ENCODE data around the gene SKI.
A peak's percentile ranks its signal among the peaks of the same experiment; 100 is the strongest.

Gene SKI

DNA sequence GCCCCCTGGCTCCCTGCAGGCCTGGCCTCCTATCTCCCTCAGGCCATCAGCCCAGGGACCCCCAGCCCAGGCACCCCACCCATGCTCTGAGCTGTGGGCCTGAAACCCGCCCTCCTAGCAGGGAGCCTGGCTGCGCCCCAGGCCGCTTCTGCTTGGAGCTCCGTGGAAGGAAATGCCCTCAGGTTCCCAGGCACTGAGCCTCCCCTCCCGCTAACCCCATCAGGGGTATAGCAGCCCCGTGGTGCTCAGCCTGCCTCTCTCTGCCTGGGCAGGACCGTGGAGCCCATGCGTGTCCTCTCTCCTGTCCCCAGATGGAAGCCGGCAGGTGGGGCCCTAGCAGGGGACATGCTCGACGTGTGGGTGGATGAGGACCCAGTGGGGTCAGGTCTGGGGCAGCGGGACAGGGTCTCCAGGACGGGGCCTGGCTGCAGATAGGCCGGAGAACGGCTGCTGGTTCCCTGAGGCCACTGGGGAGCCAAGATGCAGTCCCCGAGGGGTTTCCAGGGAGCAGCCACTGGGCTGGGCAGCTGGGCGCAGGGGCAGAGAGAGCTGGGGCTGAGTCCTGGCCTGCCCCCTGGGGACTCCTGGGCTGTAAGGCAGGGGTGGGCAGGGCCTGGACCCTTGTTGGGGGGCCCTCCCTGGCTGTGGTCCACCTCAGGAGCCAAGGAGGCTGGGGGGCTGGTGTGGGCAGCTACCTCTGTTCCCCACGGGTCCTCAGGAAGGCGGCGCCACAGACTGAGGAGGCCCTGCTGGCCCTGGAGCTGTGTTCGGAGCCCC is 87.7 kb downstream of the SKI start:
- no peaks in the 10 kb centered on the region for H3K9me3 ChIP-seq (ENCODE audit: control insufficient read depth, low read length)
- no peaks in the 10 kb centered on the region for H3K36me3 ChIP-seq (ENCODE audit: control insufficient read depth, insufficient read depth, low read length)
- WGBS, 2 experiments (ENCODE audit: insufficient coverage in 2 of 2) = 90 to 91% methylated on average over 18 to 21 of the region's 21 CpGs
- peak overlapping the region; percentile 79 for H3K27ac ChIP-seq (ENCODE audit: low read depth, low read length, severe bottlenecking)
- no peak overlapping the region for H3K4me3 ChIP-seq (ENCODE audit: extremely low read depth, insufficient read depth, low read length, poor library complexity, severe bottlenecking)
- peaks cover 48% of the 10 kb centered on the region for H3K4me1 ChIP-seq (ENCODE audit: control insufficient read depth, insufficient read depth, low read length, poor library complexity, severe bottlenecking)

DNA sequence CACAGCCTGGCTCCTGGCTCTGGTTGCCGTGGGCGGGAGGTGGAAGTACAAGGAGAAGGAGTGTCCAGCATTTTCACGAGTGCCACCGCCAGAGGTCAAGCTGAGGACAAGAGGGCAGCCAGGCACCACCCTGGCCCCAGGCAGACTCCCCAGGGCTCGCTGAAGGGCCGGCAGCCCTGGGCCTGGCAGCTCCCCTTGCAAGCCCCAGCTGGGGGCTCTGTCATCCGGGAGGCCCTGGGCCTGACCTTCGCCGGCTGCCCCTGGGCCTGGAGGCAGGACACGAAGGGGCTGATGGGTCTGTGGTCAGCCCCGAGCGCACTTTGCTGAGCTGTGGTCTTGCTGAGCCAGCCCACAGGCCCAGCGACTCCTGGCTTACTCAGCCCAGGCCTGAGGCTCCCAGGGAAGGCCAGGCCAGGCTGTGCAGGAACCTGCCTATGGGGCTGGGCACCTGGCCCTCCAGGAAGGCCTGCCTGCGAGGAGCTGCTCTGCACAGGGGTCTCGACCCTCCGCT is 88.4 kb downstream of the SKI start:
- H3K9me3 ChIP-seq (ENCODE audit: control insufficient read depth, low read length) = no peaks in the 10 kb centered on the region
- no peak overlapping the region for H3K4me3 ChIP-seq (ENCODE audit: extremely low read depth, insufficient read depth, low read length, poor library complexity, severe bottlenecking)
- peak overlapping the region; percentile 79 for H3K27ac ChIP-seq (ENCODE audit: low read depth, low read length, severe bottlenecking)
- no peaks in the 10 kb centered on the region for H3K36me3 ChIP-seq (ENCODE audit: control insufficient read depth, insufficient read depth, low read length)
- 86 to 87% methylated on average over 16 of the region's 16 CpGs for WGBS, 2 experiments (ENCODE audit: insufficient coverage in 2 of 2)
- H3K4me1 ChIP-seq (ENCODE audit: control insufficient read depth, insufficient read depth, low read length, poor library complexity, severe bottlenecking) = peaks cover 49% of the 10 kb centered on the region

DNA sequence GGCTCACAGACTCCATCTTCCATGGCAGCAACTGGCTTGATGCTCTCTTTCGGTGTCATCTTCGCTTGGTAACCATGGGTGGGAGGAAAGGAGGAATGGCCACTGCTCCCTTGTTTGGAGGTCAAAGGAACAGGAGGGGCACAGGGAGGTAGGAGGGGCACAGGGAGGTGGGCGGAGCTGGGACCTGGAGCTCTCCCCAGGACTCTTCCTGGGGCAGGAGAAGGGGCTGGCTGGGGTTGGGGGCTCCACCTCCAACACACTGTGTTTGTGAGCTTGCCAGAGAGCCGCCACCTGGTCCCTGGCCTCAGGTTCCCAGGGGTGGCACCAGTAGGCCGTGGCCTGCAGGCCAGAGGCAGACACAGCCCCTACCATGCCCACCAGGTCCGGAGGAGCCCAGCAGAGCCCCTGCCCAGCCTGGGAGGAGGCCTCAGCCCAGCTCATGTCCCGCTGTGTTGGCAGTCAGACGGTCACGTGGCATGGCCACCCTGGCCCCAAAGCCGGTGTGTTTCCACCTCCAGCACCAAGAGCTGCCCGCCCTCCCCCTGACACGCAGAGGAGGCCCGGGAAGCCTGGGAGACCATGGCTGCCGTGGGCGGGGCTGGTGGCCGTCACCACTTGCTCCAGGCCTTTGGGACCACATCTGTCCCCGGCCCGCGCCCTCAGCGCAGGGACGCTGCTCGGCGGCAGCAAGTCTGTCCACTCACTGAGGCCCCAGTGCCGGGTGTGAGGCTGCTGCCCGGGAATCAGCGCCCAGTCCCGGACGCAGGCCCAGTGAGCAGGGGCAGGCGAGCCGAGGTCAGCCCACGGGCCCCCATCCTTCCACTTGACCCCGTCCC is 89.3 kb downstream of the SKI start:
- H3K36me3 ChIP-seq (ENCODE audit: control insufficient read depth, insufficient read depth, low read length) = no peaks in the 10 kb centered on the region
- H3K4me1 ChIP-seq (ENCODE audit: control insufficient read depth, insufficient read depth, low read length, poor library complexity, severe bottlenecking) = peaks cover 50% of the 10 kb centered on the region
- peak overlapping the region; percentile 79 for H3K27ac ChIP-seq (ENCODE audit: low read depth, low read length, severe bottlenecking)
- no peak overlapping the region for H3K4me3 ChIP-seq (ENCODE audit: extremely low read depth, insufficient read depth, low read length, poor library complexity, severe bottlenecking)
- no peaks in the 10 kb centered on the region for H3K9me3 ChIP-seq (ENCODE audit: control insufficient read depth, low read length)
- 92 to 94% methylated on average over 29 to 32 of the region's 32 CpGs for WGBS, 2 experiments (ENCODE audit: insufficient coverage in 2 of 2)

DNA sequence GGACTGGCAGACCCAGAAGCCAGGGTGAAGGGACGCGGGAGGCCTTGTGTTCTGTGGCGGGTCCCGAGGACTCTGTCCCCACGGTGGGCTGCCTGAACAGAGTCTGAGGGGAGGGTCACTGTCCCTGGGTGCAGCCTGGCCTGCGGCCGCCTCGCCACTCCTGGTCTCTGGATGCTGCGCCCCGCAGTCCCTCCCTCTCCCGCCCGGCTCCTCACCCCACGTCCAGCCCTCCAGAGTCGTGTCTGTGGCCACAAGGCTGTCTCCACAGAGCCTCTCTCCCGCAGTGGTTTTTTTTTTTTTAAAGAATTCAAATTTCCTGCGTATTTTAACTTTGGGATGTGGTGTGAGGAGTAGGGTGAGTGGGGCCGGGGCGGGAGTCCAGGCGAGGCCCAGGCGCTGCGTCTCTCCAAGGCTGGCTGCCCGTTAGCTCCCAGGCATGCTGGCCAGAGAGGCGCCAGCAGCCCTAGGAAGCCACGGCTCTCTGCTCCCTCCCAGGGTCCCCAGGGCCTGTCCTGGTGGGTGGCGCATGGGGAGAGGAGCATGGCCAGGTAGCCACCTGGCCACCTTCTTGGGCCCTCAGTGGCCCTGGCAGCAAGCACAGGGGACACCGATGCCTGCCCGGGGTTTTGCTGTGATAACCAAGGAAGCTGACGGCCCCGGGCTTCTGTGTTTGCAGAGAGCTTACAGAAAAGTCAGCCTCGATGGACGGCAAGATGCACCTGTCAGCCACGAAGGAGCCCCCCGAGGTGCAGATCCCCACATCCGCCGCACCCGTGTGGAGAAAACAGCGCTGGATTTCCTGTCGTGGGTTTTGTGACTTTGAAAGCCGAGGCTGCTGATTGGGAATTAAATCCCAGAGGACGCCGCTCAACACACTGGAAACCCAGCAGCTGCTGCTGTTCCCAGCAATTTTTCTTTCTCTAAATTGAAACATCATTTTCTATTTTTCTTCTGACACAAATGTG is 90.5 kb downstream of the SKI start:
- no peaks in the 10 kb centered on the region for H3K9me3 ChIP-seq (ENCODE audit: control insufficient read depth, low read length)
- 91 to 92% methylated on average over 32 to 38 of the region's 41 CpGs for whole genome bisulfite sequencing, 2 experiments (ENCODE audit: insufficient coverage in 2 of 2)
- H3K36me3 ChIP-seq (ENCODE audit: control insufficient read depth, insufficient read depth, low read length) = no peaks in the 10 kb centered on the region
- no peak overlapping the region for H3K4me3 ChIP-seq (ENCODE audit: extremely low read depth, insufficient read depth, low read length, poor library complexity, severe bottlenecking)
- no peak overlapping the region for H3K27ac ChIP-seq (ENCODE audit: low read depth, low read length, severe bottlenecking)
- H3K4me1 ChIP-seq (ENCODE audit: control insufficient read depth, insufficient read depth, low read length, poor library complexity, severe bottlenecking) = peaks cover 44% of the 10 kb centered on the region

DNA sequence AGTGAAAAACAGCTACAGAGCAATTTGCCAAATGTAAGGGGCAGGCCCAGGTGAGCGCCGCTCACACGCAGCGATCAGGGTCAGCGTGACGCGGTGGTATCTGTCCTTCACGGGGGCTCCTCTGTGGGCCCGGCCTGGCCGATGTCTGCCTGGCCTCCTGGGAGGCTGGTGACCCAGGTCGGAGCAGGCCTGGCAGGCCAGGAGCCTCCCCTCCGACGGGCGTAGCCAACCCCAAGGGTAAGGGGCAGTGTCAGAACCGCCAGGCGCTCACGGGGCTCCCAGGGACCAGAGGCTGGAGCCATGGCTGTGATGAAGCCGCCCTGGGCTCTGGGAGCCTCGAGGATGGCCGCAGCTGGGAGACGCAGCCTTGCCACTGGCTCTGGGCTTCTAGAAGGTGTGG is 91.2 kb downstream of the SKI start:
- Histone ChIP-seq H3K27ac (ENCODE audit: low read depth, low read length, severe bottlenecking) (no peak overlapping the region), H3K4me1 (ENCODE audit: control insufficient read depth, insufficient read depth, low read length, poor library complexity, severe bottlenecking) (peaks cover 40% of the 10 kb centered on the region)
- WGBS, 2 experiments (ENCODE audit: insufficient coverage in 2 of 2) = 95 to 96% methylated on average over 16 to 21 of the region's 21 CpGs

DNA sequence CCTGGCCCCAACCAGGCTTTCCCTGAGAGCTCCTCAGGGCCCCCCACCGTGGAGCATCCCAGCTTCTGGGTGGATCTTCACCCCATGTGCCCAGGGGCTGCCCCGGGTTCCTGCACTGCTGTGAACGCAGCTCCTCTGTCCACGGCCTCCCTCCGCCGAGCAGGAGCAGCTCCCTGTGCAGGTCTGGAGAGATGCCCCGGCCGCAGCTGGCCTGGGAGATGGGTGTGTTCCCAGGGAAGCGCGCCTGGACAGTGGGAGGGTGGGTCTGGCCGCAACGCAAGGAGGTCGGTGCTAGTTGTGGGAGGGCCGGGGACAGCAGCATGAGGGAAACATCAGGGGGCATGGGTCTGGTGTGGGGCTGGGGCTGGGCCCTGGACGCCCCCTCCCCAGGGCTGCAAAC is 91.9 kb downstream of the SKI start:
- Histone ChIP-seq H3K36me3 (ENCODE audit: control insufficient read depth, insufficient read depth, low read length) (no peaks in the 10 kb centered on the region), H3K4me1 (ENCODE audit: control insufficient read depth, insufficient read depth, low read length, poor library complexity, severe bottlenecking) (peaks cover 40% of the 10 kb centered on the region), H3K27ac (ENCODE audit: low read depth, low read length, severe bottlenecking) (no peak overlapping the region), H3K9me3 (ENCODE audit: control insufficient read depth, low read length) (no peaks in the 10 kb centered on the region), H3K4me3 (ENCODE audit: extremely low read depth, insufficient read depth, low read length, poor library complexity, severe bottlenecking) (no peak overlapping the region)
- WGBS, 2 experiments (ENCODE audit: insufficient coverage in 2 of 2) = 81 to 91% methylated on average over 11 to 13 of the region's 15 CpGs

More for the DNA sequence above, 91.2 kb downstream of the SKI start:
- Histone ChIP-seq H3K4me3 (ENCODE audit: extremely low read depth, insufficient read depth, low read length, poor library complexity, severe bottlenecking) (no peak overlapping the region), H3K9me3 (ENCODE audit: control insufficient read depth, low read length) (no peaks in the 10 kb centered on the region), H3K36me3 (ENCODE audit: control insufficient read depth, insufficient read depth, low read length) (no peaks in the 10 kb centered on the region)

DNA sequence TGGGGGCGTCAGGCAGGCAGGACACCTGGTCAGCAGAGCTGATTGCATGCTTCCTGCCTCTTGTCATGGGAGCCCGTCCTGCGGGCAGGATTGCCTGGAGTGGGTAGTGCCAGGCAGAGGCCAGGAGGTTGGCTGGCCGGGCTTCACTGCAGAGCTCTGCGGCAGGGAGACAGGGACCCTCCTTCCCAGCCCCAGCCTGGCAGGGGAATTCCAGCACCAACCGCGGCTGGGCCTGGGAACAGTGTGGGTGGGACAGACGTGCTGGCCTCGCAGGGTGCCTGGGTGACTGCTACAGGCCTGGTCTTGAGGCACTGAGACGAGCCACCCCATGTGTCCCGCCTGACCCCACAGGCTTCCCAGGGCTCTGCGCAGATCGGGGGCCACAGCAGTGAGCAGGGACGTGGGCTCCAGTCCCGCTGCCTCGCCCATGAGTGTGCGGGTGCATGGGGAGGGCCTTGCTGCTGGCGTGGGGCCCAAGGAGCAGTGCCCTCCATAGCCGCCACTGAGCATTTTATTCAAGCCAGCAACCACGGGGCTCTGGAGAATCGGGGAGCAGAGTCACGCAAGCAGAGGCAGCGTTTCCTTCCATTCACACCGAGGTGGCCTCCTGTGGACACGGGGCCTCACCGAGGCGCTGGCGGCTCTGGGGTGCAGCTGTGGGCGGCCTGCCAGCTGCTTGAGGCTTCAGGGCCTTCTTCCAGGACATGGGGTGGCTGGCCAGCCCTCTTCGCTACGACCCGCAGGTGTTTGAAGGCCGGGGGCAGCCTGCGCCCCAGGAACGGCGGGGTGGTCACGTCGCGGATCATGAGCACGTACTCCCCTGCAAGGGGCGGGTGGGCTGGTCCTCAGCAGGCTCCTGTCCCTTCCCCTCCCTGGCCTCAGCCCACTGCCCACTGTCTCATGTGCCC is 92.9 kb downstream of the SKI start:
- Histone ChIP-seq H3K36me3 (ENCODE audit: control insufficient read depth, insufficient read depth, low read length) (no peaks in the 10 kb centered on the region), H3K4me1 (ENCODE audit: control insufficient read depth, insufficient read depth, low read length, poor library complexity, severe bottlenecking) (peaks cover 31% of the 10 kb centered on the region), H3K27ac (ENCODE audit: low read depth, low read length, severe bottlenecking) (peak overlapping the region; percentile 99), H3K4me3 (ENCODE audit: extremely low read depth, insufficient read depth, low read length, poor library complexity, severe bottlenecking) (no peak overlapping the region), H3K9me3 (ENCODE audit: control insufficient read depth, low read length) (no peaks in the 10 kb centered on the region)
- WGBS, 2 experiments (ENCODE audit: insufficient coverage in 2 of 2) = 93% methylated on average over 37 to 39 of the region's 41 CpGs

DNA sequence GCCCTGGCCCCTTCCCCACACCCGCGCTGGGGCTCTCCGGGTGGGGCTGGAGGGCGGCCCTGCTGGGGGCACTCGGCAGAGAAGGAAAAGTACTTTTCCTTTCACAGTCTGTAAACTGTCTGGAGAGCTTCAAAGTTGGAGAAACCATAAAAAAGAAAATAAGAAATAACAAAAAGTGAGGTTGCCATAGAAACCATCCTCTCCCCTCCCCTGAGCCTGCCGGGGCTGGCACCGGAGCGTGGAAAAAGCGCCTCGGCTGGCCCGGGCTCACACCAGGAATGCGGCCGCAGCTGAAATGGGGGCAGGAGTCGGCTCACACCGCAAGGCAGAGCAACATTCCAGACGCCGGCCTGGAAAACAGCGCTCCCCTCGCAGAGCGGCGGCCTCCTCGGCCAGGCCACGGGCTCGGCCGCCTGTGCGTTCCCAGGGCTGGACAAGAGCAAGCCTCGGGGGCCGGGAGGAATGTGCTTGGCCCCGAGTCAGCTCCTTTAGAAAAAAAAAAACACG is 94.0 kb downstream of the SKI start:
- Histone ChIP-seq H3K4me3 (ENCODE audit: extremely low read depth, insufficient read depth, low read length, poor library complexity, severe bottlenecking) (no peak overlapping the region), H3K9me3 (ENCODE audit: control insufficient read depth, low read length) (no peaks in the 10 kb centered on the region), H3K36me3 (ENCODE audit: control insufficient read depth, insufficient read depth, low read length) (no peaks in the 10 kb centered on the region), H3K4me1 (ENCODE audit: control insufficient read depth, insufficient read depth, low read length, poor library complexity, severe bottlenecking) (peaks cover 20% of the 10 kb centered on the region), H3K27ac (ENCODE audit: low read depth, low read length, severe bottlenecking) (peak overlapping the region; percentile 99)
- WGBS, 2 experiments (ENCODE audit: insufficient coverage in 2 of 2) = 32 to 34% methylated on average over 17 to 25 of the region's 30 CpGs

DNA sequence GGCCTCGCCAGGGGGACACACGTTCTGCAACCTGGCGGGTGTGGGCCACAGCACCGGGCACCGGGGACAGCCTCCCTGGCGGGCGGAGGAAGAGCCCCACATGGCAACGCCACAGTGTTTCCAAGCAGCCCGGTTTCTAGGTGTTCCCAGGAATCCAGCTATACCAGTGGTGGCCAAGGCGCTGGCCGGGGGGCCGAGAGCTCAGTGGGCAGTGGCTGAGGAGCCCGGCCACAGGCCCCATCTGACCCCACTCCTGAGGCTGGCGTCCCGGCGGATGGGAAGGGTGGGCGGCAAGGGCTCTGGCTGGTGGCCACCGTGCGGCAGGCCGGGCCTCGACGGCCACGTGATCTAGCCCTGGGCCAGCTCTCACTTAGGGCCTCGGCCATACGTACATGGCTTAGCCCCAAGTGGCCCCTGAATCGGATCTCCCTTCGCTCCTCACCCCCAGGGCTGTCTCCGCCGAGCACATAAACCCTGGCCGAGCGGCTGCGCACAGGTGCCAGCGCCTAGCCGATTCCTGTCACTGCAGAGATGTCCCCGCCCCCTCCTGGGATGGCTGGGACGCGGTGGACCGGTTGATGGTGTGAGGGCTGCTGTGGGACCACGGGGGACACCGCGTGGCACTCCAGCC is 94.6 kb downstream of the SKI start:
- no peak overlapping the region for H3K4me3 ChIP-seq (ENCODE audit: extremely low read depth, insufficient read depth, low read length, poor library complexity, severe bottlenecking)
- peaks cover 20% of the 10 kb centered on the region for H3K4me1 ChIP-seq (ENCODE audit: control insufficient read depth, insufficient read depth, low read length, poor library complexity, severe bottlenecking)
- H3K36me3 ChIP-seq (ENCODE audit: control insufficient read depth, insufficient read depth, low read length) = no peaks in the 10 kb centered on the region
- WGBS, 2 experiments (ENCODE audit: insufficient coverage in 2 of 2) = 91 to 92% methylated on average over 38 to 40 of the region's 41 CpGs
- H3K27ac ChIP-seq (ENCODE audit: low read depth, low read length, severe bottlenecking) = peak overlapping the region; percentile 99
- no peaks in the 10 kb centered on the region for H3K9me3 ChIP-seq (ENCODE audit: control insufficient read depth, low read length)

Measured in mesodermal cell (in vitro differentiated cells).